ENCODE results near the gene ALLC. TPM values are rescaled to one million over a fixed set of nuclear protein-coding genes. Genes with fewer than 3 reads are reported as not detected.
A peak's percentile ranks its signal among the peaks of the same experiment; 100 is the strongest.

The ALLC gene
- total and polyA plus RNA-seq, 2 experiments from 2014 or later, result not detected

DNA sequence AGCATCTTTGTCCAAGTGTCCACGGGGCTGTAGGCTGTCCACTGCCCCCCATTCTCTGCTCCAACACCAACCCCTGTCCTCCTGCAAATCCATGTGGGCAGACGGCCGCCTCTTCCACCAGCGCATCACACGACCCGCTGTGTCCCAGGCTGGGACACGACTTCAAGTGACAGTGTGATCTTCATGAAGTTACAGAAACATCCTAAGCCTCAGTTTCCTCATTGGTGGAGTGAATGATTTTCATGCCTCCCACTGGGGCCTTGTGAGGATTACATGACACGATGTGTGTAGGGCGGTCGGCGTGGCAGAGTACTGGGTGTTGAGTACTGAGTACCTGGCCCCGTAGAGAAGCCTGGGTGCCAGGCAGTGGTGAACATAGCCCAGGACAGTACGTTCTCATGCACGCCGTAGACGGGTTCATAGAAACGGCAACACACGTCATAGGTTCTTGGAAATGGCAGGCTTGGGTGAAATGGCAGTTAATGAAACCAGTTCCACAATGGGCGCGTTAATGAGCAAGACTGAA lies 9.3 kb upstream of the ALLC start:
- no peak overlapping the region for H3K27ac ChIP-seq
- H3F3A ChIP-seq (ENCODE audit: insufficient read depth), result no peaks in the 10 kb centered on the region
- no peak overlapping the region for H3K4me3 ChIP-seq
- H2AFZ ChIP-seq, result no peak overlapping the region
- in situ Hi-C loops (cut with MboI), result no loop called here
- H4K20me1 ChIP-seq (ENCODE audit: insufficient read depth), result no peaks in the 10 kb centered on the region
- H3K36me3 ChIP-seq (ENCODE audit: low read depth), result no peaks in the 10 kb centered on the region
- WGBS, 2 experiments (ENCODE audit: low coverage in 1 of 2, low lambda C conversion rate in 2 of 2, missing lambda C conversion rate in 2 of 2), result 83% methylated on average over 20 of the region's 20 CpGs
- TF ChIP-seq EZH2phosphoT487 (IDR thresholded peaks at IDR 0.05; ENCODE audit: insufficient read depth, low read depth) (no peak), EZH2 (IDR thresholded peaks at IDR 0.05; ENCODE audit: insufficient read depth, poor library complexity, severe bottlenecking) (no peak)
- no peak overlapping the region for H3K4me2 ChIP-seq (ENCODE audit: unreplicated experiment)
- H3K9ac ChIP-seq, result no peak overlapping the region
- no peaks in the 10 kb centered on the region for H3K79me2 ChIP-seq (ENCODE audit: insufficient read depth)
- H3K4me1 ChIP-seq (ENCODE audit: insufficient read depth), result peaks cover 7% of the 10 kb centered on the region; the same call in 1 of the 2 replicates
- no peaks in the 10 kb centered on the region for H3K9me3 ChIP-seq (ENCODE audit: low read depth)
- no peak for DNase-seq
- H3K9me2 ChIP-seq (ENCODE audit: insufficient read depth), result no peaks in the 10 kb centered on the region
- no peaks in the 10 kb centered on the region for H3K27me3 ChIP-seq (replicated peaks; ENCODE audit: insufficient read depth)

DNA sequence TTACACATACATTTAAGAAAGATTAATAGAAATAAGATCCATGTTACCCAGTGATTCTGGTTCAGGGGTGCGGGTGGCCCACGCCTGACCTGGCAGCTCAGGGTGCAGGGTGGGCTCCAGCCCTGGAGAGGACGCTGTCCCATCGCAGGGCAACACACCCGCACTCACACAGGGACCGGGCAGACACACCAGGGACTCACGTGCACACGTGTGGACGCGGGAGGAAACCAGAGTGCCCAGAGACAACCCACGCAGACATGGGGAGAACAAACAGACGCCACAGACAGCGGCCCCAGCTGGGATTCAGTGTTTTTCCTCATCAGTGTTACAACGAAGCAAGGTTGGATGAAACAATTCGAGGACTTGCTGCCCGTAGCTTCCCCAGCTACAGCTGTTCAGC lies 8.4 kb upstream of the ALLC start:
- no peak overlapping the region for H2AFZ ChIP-seq
- no peaks in the 10 kb centered on the region for H3K9me3 ChIP-seq (ENCODE audit: low read depth)
- no peak for DNase-seq
- TF ChIP-seq EZH2phosphoT487 (IDR thresholded peaks at IDR 0.05; ENCODE audit: insufficient read depth, low read depth), result no peak
- TF ChIP-seq EZH2 (IDR thresholded peaks at IDR 0.05; ENCODE audit: insufficient read depth, poor library complexity, severe bottlenecking), result no peak
- no peak overlapping the region for H3K27ac ChIP-seq
- H3K9ac ChIP-seq, result no peak overlapping the region
- no peaks in the 10 kb centered on the region for H3K9me2 ChIP-seq (ENCODE audit: insufficient read depth)
- no peaks in the 10 kb centered on the region for H4K20me1 ChIP-seq (ENCODE audit: insufficient read depth)
- H3F3A ChIP-seq (ENCODE audit: insufficient read depth), result no peaks in the 10 kb centered on the region
- no peak overlapping the region for H3K4me3 ChIP-seq
- H3K27me3 ChIP-seq (replicated peaks; ENCODE audit: insufficient read depth), result peaks cover 5% of the 10 kb centered on the region; the same call in 1 of the 2 replicates
- 32 to 34% methylated on average over 16 of the region's 16 CpGs for WGBS, 2 experiments (ENCODE audit: low coverage in 1 of 2, low lambda C conversion rate in 2 of 2, missing lambda C conversion rate in 2 of 2)
- no peaks in the 10 kb centered on the region for H3K79me2 ChIP-seq (ENCODE audit: insufficient read depth)
- peaks cover 7% of the 10 kb centered on the region; the same call in 1 of the 2 replicates for H3K4me1 ChIP-seq (ENCODE audit: insufficient read depth)
- H3K36me3 ChIP-seq (ENCODE audit: low read depth), result no peaks in the 10 kb centered on the region
- H3K4me2 ChIP-seq (ENCODE audit: unreplicated experiment), result no peak overlapping the region
- in situ Hi-C loops (cut with MboI), result no loop called here

DNA sequence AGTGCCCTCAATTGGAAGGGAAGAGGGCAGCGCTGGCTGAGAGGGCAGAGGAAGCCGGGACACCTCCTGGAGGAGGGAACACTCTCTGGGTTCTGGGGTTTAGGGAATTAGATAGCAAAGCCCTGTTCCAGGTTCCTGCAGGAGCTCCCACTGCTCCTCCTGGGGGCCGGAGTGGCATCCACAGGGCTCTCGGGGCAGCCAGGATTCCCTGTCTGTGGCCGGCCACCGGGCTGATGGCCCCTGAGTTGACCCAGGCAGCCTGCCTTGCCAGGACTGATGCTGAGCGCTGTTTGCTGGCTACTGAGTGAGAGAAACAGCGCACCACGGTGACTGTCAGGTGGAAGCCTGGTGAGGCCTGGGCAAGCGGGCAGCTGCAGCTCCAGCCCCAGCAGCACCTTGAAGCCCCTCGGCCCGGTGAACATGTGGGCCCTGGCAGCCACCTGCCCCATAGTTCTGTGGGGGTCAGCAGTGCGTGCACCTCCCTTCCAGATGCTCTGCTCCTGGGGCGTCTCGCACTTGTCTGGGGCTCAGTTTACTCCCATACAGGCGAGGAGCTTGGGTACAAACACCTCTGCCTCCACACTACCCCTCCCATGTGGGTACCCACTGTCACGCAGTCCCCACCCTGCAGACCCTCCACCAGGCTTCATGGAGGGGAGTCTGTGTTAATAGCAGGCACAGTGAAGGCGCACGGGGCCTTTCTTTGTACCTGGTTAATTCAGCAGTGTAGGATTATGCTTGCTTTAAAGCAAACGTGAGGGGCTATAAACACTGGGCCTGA lies 7.7 kb upstream of the ALLC start:
- DNase-seq, result no peak
- Histone ChIP-seq H2AFZ (no peak overlapping the region), H3K4me2 (ENCODE audit: unreplicated experiment) (peak overlapping the region; percentile 72), H3K27ac (no peak overlapping the region), H3F3A (ENCODE audit: insufficient read depth) (no peaks in the 10 kb centered on the region), H3K36me3 (ENCODE audit: low read depth) (no peaks in the 10 kb centered on the region), H3K4me1 (ENCODE audit: insufficient read depth) (peaks cover 7% of the 10 kb centered on the region; the same call in 1 of the 2 replicates), H3K79me2 (ENCODE audit: insufficient read depth) (no peaks in the 10 kb centered on the region), H4K20me1 (ENCODE audit: insufficient read depth) (no peaks in the 10 kb centered on the region), H3K9me2 (ENCODE audit: insufficient read depth) (no peaks in the 10 kb centered on the region), H3K9me3 (ENCODE audit: low read depth) (no peaks in the 10 kb centered on the region), H3K9ac (no peak overlapping the region), H3K4me3 (peak overlapping the region; percentile 36; the same call in 1 of the 2 replicates), H3K27me3 (replicated peaks; ENCODE audit: insufficient read depth) (peaks cover 7% of the 10 kb centered on the region; the same call in 1 of the 2 replicates)
- TF ChIP-seq EZH2 (IDR thresholded peaks at IDR 0.05; ENCODE audit: insufficient read depth, poor library complexity, severe bottlenecking), result no peak
- TF ChIP-seq EZH2phosphoT487 (IDR thresholded peaks at IDR 0.05; ENCODE audit: insufficient read depth, low read depth), result no peak
- WGBS, 2 experiments (ENCODE audit: low coverage in 1 of 2, low lambda C conversion rate in 2 of 2, missing lambda C conversion rate in 2 of 2), result 55 to 59% methylated on average over 20 of the region's 20 CpGs
- in situ Hi-C loops (cut with MboI), result loop anchor here (25.0 kb wide), 1 partner anchor 1763 kb away; no protein-coding TSS in a partner anchor

DNA sequence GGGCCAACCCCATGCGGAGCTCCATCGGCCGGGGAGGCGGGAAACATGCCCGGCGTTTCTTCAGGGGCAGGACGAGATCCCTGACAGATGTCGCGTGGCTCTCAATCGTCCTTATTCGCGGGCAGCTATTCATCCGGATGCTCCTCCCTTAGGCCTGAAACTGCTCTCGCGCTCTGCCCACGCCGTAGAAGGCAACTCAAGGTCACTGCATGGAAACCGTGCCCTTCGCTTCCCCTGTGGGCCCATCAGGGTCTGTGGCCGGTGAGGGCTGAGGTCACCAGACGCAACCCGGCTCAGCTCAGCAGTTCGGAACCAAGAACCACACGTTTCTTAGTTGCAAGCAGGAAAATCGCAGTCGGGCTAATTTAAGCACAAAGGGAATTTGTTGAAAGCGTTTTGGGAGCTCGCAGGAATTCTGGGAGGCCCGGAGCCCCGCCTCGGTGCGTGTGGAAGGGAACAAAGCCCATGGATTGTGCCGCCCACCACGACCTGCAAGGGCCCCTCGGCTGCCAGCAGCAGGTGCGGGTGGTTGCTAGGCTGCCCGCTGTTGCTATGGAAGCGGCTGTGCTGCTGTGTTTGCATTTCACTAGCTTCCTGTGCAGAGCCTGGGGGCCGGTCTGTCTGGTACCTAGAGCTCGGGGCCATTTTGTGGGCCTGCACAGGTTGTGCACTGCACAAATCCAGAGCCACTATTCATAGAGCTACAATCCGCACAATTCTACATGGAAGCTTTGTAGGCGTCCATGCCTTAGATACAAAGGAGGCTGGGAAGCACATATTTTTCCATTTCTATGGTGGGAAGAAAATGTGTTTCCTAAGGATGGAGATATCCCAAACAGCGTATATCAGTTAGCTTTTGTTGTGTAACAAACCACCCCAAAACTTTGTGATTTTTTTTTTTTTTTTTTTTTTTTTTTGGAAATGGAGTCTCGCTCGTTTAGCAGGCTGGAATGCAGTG lies 6.0 kb upstream of the ALLC start:
- peak overlapping the region; percentile 21; the same call in 1 of the 2 replicates for H3K9ac ChIP-seq
- H3F3A ChIP-seq (ENCODE audit: insufficient read depth), result no peaks in the 10 kb centered on the region
- H3K4me1 ChIP-seq (ENCODE audit: insufficient read depth), result peaks cover 7% of the 10 kb centered on the region; the same call in 1 of the 2 replicates
- no peaks in the 10 kb centered on the region for H4K20me1 ChIP-seq (ENCODE audit: insufficient read depth)
- H3K9me3 ChIP-seq (ENCODE audit: low read depth), result no peaks in the 10 kb centered on the region
- H3K36me3 ChIP-seq (ENCODE audit: low read depth), result no peaks in the 10 kb centered on the region
- peak overlapping the region; percentile 59 for H3K4me3 ChIP-seq
- peak; percentile 63 for DNase-seq
- no peaks in the 10 kb centered on the region for H3K9me2 ChIP-seq (ENCODE audit: insufficient read depth)
- H3K27me3 ChIP-seq (replicated peaks; ENCODE audit: insufficient read depth), result peaks cover 11% of the 10 kb centered on the region; the same call in 1 of the 2 replicates
- in situ Hi-C loops (cut with MboI), result loop anchor here (25.0 kb wide), 1 partner anchor 1765 kb away; no protein-coding TSS in a partner anchor
- TF ChIP-seq EZH2 (IDR thresholded peaks at IDR 0.05; ENCODE audit: insufficient read depth, poor library complexity, severe bottlenecking) (no peak), EZH2phosphoT487 (IDR thresholded peaks at IDR 0.05; ENCODE audit: insufficient read depth, low read depth) (no peak)
- H3K79me2 ChIP-seq (ENCODE audit: insufficient read depth), result no peaks in the 10 kb centered on the region
- 24% methylated on average over 45 of the region's 45 CpGs for WGBS, 2 experiments (ENCODE audit: low coverage in 1 of 2, low lambda C conversion rate in 2 of 2, missing lambda C conversion rate in 2 of 2)
- no peak overlapping the region for H3K27ac ChIP-seq
- H3K4me2 ChIP-seq (ENCODE audit: unreplicated experiment), result peak overlapping the region; percentile 62
- H2AFZ ChIP-seq, result peak overlapping the region; percentile 77
